Stimulated activated CD4-positive, alpha-beta T cell treated with anti-CD3 and anti-CD28 coated beads, Interleukin-15, amount 100 ng/mL, for 48 hours (primary cell): Measurements from ENCODE around the gene RBM33.

Experiments used
- DNase-seq, 2 donors: peaks; one replicate each; pipeline ENCODE4 v3.0.0-alpha.2; 2020; ENCODE audit warnings: low read depth in 2 of 2

RBM33 gene

GRCh38 chr7:155727616-155728015 lies 83.2 kb downstream of the RBM33 start:
- no peak for DNase-seq

- no peak for DNase-seq
These were observed 83.7 kb downstream of the RBM33 start for GRCh38 chr7:155728116-155728515.

GRCh38 chr7:155729847-155730246 lies 85.4 kb downstream of the RBM33 start:
- DNase-seq, result no peak

GRCh38 chr7:155731380-155731779 lies 86.9 kb downstream of the RBM33 start:
- DNase-seq, result no peak

GRCh38 chr7:155731871-155732270 lies 87.4 kb downstream of the RBM33 start:
- DNase-seq, result no peak

GRCh38 chr7:155732286-155732685 lies 87.8 kb downstream of the RBM33 start:
- DNase-seq, result no peak

GRCh38 chr7:155733582-155734444 lies 89.4 kb downstream of the RBM33 start:
- no peak for DNase-seq

GRCh38 chr7:155734445-155734809 lies 90.0 kb downstream of the RBM33 start:
- no peak for DNase-seq

- no peak for DNase-seq
These were observed 91.1 kb downstream of the RBM33 start for GRCh38 chr7:155735442-155736115.

- no peak for DNase-seq
These were observed 93.1 kb downstream of the RBM33 start for GRCh38 chr7:155737590-155737989.

- DNase-seq, result no peak
These were observed 93.6 kb downstream of the RBM33 start for GRCh38 chr7:155738104-155738503.

GRCh38 chr7:155738652-155739537 lies 94.4 kb downstream of the RBM33 start:
- DNase-seq, result peak; percentile 34 to 64

GRCh38 chr7:155739538-155740143 lies 95.2 kb downstream of the RBM33 start:
- no peak for DNase-seq

GRCh38 chr7:155741082-155741481 lies 96.6 kb downstream of the RBM33 start:
- DNase-seq, result no peak

GRCh38 chr7:155741805-155742204 lies 97.3 kb downstream of the RBM33 start:
- no peak for DNase-seq

GRCh38 chr7:155743177-155743576 lies 98.7 kb downstream of the RBM33 start:
- no peak for DNase-seq

- DNase-seq, result no peak
These were observed 100.7 kb downstream of the RBM33 start for GRCh38 chr7:155744971-155745683.

- no peak for DNase-seq
These were observed 101.3 kb downstream of the RBM33 start for GRCh38 chr7:155745737-155746136.

- no peak for DNase-seq
These were observed 101.7 kb downstream of the RBM33 start for GRCh38 chr7:155746188-155746587.

GRCh38 chr7:155747209-155747608 lies 102.7 kb downstream of the RBM33 start:
- DNase-seq, result no peak

- no peak for DNase-seq
These were observed 105.1 kb downstream of the RBM33 start for GRCh38 chr7:155749578-155749977.
